VCaP (cell line): ENCODE results near the gene DCAF15.

Experiments
- H3K27ac ChIP-seq: fragments of 450-650 bp; 2 replicates; pipeline ENCODE4 v1.5.1; 2017
- TF ChIP-seq, protein P1 (sequence below): fragments of 450-650 bp; conservative IDR thresholded peaks from 2 replicates; pipeline ENCODE4 v1.5.1; 2017; ENCODE audit warnings: mild to moderate bottlenecking, moderate library complexity

Gene DCAF15

DNA sequence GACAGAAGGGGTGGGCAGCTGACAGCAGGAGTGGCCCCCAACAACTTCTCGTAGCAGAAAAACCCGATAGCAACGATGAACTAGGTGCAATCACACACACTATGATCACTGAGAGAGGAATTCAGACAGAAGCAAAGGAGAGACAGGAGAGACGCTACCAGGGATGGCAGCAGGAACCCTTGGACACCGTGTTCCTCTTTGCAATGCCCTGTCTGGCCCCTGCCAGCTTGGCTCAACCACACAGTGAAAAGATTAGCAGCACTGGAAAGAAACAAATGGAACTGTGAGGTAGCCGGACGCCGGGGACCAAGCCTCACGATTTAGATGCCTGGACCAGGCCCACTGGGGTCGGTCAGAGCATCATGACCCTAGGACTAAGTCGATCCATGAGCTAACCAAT lies 23.6 kb downstream of the DCAF15 start:
- TF ChIP-seq, protein P1, sequence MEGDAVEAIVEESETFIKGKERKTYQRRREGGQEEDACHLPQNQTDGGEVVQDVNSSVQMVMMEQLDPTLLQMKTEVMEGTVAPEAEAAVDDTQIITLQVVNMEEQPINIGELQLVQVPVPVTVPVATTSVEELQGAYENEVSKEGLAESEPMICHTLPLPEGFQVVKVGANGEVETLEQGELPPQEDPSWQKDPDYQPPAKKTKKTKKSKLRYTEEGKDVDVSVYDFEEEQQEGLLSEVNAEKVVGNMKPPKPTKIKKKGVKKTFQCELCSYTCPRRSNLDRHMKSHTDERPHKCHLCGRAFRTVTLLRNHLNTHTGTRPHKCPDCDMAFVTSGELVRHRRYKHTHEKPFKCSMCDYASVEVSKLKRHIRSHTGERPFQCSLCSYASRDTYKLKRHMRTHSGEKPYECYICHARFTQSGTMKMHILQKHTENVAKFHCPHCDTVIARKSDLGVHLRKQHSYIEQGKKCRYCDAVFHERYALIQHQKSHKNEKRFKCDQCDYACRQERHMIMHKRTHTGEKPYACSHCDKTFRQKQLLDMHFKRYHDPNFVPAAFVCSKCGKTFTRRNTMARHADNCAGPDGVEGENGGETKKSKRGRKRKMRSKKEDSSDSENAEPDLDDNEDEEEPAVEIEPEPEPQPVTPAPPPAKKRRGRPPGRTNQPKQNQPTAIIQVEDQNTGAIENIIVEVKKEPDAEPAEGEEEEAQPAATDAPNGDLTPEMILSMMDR: no peak
- H3K27ac ChIP-seq: no peak overlapping the region

DNA sequence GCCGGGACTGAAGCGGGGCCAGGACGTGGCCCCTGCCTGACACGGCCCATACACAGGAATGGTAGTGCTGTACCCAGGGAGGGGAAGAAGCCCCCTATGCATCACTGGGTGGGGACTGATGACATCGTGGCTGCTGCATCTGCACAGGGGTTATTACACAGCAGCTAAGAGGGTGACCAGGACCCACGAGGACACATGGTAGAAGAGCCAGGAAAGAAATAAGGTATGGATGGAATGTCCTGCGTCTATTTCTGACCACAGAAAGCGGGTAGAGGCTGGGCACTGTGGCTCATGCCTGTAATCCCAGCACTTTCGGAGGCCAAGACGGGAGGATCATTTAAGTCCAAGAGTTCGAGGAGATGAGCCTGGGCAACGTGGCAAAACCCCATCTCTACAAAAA lies 24.1 kb downstream of the DCAF15 start:
- no peak overlapping the region for H3K27ac ChIP-seq
- TF ChIP-seq, protein P1: no peak

DNA sequence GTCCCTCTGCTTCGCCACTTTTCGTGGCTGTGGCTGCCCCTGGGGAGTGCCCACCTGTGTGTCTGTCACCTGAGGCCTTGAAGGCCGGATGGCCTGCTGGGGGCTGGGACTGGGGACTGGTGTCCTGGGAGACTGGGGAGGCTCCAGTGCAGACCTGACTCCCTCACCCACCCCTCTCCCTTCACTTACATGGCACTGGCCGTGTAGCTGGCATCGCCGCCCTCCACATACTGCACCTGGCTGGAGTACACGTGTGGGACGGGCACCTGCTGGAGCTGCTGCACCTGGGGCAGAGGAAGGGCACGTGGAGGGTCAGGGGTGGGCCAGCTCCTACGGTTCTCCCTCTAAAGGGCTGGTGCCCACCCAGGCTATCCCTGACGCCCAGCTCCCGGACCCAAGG lies 25.5 kb downstream of the DCAF15 start:
- TF ChIP-seq, protein P1: no peak
- H3K27ac ChIP-seq: no peak overlapping the region

DNA sequence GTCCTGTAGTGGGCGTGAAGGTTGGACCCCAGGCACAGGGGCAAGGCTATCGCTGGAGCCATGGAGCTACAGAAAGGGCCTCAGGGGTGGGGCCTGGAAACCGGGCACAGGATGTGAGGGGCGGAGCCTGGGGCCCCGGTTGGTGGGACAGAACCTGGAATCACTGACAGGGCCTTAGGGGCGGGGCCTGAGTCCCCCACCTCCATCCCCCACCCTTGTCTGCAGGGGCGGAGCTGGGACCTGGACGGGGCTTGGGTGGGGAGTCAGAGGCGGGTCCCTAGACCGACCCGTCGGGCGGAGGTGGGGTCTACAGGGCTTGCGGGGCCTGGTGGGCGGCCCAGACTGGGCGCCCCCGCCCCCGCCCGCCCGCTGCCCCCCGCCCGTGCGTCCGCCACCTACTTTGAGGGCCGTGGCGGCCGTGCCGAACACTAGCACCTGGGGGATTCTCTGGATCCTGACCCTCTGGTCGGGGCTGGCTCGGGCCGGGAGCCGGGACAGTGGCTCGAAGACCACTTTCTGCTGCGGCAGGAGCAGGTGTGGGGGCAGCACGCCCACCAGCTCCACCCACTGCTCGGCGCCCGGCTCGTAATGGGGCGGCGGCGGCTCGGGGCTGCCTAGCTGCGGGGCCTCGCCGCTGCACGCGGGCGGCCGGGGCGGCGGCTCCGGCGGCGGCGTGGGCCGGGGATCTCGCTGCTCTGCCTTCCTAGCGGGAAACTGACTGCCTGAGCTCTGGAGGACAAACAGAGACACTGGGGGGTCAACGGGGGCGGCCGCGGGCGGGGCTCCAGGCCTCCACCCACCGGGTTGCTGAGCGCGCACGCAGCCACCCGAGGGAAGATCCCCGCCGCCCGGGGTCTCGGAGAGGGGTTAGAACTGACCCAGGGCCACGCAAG lies 26.3 kb downstream of the DCAF15 start:
- no peak overlapping the region for H3K27ac ChIP-seq
- TF ChIP-seq, protein P1: no peak

GRCh38 chr19:13979244-13979615 lies 26.9 kb downstream of the DCAF15 start:
- TF ChIP-seq, protein P1: no peak
- H3K27ac ChIP-seq: no peak overlapping the region

DNA sequence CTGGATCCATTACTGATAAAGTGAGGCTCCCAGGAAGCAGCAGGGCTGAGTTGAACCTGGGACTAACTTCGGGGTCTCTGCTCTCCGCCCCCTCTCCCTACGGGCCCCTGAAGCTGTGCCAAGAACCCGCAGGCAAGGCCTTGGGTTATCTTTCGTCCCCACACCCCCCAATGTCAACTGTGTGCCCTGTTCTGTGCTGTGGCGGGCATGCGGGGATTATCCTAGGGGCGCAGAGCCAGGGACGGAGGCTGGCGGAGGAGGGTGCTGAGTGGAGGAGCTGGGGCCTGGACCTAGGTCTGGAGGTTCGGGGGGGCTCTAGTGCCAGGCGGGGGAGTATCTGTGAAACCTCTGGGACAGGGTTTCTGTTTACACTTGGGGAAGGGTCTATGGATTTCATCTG lies 27.4 kb downstream of the DCAF15 start:
- TF ChIP-seq, protein P1: no peak
- H3K27ac ChIP-seq: no peak overlapping the region

GRCh38 chr19:13980340-13980739 lies 28.0 kb downstream of the DCAF15 start:
- no peak overlapping the region for H3K27ac ChIP-seq
- TF ChIP-seq, protein P1: no peak
